H1 (cell line): ENCODE results near the gene KRTAP10-3. TPM values are rescaled to one million over a fixed set of nuclear protein-coding genes. Genes with fewer than 3 reads are reported as not detected.

Experiments
- CBX5 ChIP-seq: fragments of 300-800, 300-1000 bp; sonication (generic); IDR thresholded peaks from 2 replicates; pipeline ENCODE4 v1.7.1; 2016; ENCODE audit warnings: antibody characterized with exemption, low read length, low read depth
- KDM4A ChIP-seq: IDR thresholded peaks from one replicate; pipeline ENCODE4 v1.7.1; 2012; ENCODE audit warnings: low read depth, mild to moderate bottlenecking, moderate library complexity, low read length, inconsistent platforms; ENCODE audit not compliant: severe bottlenecking
- RAD21 ChIP-seq, 2 experiments: IDR thresholded peaks in 1 of 2; conservative IDR thresholded peaks in 1 of 2; 2 replicates each; pipeline ENCODE4 v1.6.1; 2011; ENCODE audit warnings: low read depth in 2 of 2, low read length in 2 of 2, improper control_type of control experiment in 1 of 2, inconsistent platforms in 1 of 2, mild to moderate bottlenecking in 1 of 2, moderate library complexity in 1 of 2
- SIRT6 ChIP-seq: IDR thresholded peaks from one replicate; pipeline ENCODE4 v1.7.1; 2012; ENCODE audit warnings: low read length, inconsistent platforms
- polyA plus RNA-seq, 7 experiments: library from polyadenylated mRNA; depleted of rRNA in 3 of 7; stranded (reverse) in 5 of 7; unstranded in 2 of 7; fragments of >200 nt in 5 of 7; fragments of 200-250 nt in 2 of 7; gene quantifications; 1 replicate in 5 of 7; 2 replicates in 1 of 7; 4 replicates in 1 of 7; pipeline versions ENCODE4 v1.2.1 to v1.2.3, GENCODE V29; 2011 to 2013; ENCODE audit warnings: missing spikeins in 2 of 7, mixed read lengths in 2 of 7
- total RNA-seq: library from RNA; stranded (reverse); fragmentation: NEBNext Ultra II Directional; extraction: Animal tissue kit (Norgen Biotek cat#: 25700); gene quantifications from 2 replicates; pipeline ENCODE4 v1.2.1, GENCODE V29; 2021

The KRTAP10-3 gene
- total and polyA plus RNA-seq, 2 of the 8 experiments (the other 6 are each of a cell fraction or from before 2014, with no cell fraction given), result not detected

GRCh38 chr21:44508711-44509445 lies 49.7 kb downstream of the KRTAP10-3 start (continued):
- TF ChIP-seq RAD21 (IDR thresholded peaks at IDR 0.05 in 1 of 2, conservative IDR thresholded peaks at IDR 0.05 in 1 of 2; ENCODE audit: low read depth in 2 of 2, low read length in 2 of 2), result no peak
- no peak for TF ChIP-seq CBX5
- no peak for TF ChIP-seq SIRT6
- TF ChIP-seq KDM4A, result no peak
- TF ChIP-seq, all 59 proteins: peak for 0
